GM19455 (cell line): ENCODE results near the gene PDZD2.
A peak's percentile ranks its signal among the peaks of the same experiment; 100 is the strongest.
"Not testable (repeated sequence)": the region's sequence is repeated elsewhere in the genome, so short reads cannot be mapped to it uniquely, and the experiment has no call there.

Experiments used
- ATAC-seq: cut with Tn5 transposase; IDR thresholded peaks from one replicate; pipeline ENCODE4 v1.9.1; 2021; ENCODE audit not compliant: unreplicated experiment

The PDZD2 gene

GRCh38 chr5:31999470-31999869 is 360.5 kb downstream of the PDZD2 start:
- no peak for ATAC-seq

GRCh38 chr5:32000731-32001130 is 361.8 kb downstream of the PDZD2 start:
- ATAC-seq, result no peak

GRCh38 chr5:32001284-32001683 is 362.4 kb downstream of the PDZD2 start:
- no peak for ATAC-seq

- ATAC-seq, result no peak
Measured at GRCh38 chr5:32001707-32002106, 362.8 kb downstream of the PDZD2 start.

- no peak for ATAC-seq
Measured at GRCh38 chr5:32002755-32003154, 363.8 kb downstream of the PDZD2 start.

GRCh38 chr5:32003981-32004380 is 365.1 kb downstream of the PDZD2 start:
- ATAC-seq, result no peak

- no peak for ATAC-seq
Measured at GRCh38 chr5:32004404-32004803, 365.5 kb downstream of the PDZD2 start.

- ATAC-seq, result no peak
Measured at GRCh38 chr5:32008746-32009145, 369.8 kb downstream of the PDZD2 start.

- ATAC-seq, result no peak
Measured at GRCh38 chr5:32013658-32014057, 374.7 kb downstream of the PDZD2 start.

- ATAC-seq, result no peak
Measured at GRCh38 chr5:32014096-32014745, 375.3 kb downstream of the PDZD2 start.

- not testable (repeated sequence) for ATAC-seq
Measured at GRCh38 chr5:32015262-32015661, 376.3 kb downstream of the PDZD2 start.

- no peak for ATAC-seq
Measured at GRCh38 chr5:32017692-32018367, 378.9 kb downstream of the PDZD2 start.

- ATAC-seq, result no peak
Measured at GRCh38 chr5:32018476-32019436, 379.8 kb downstream of the PDZD2 start.

- peak; percentile 79 for ATAC-seq
Measured at GRCh38 chr5:32020271-32020670, 381.3 kb downstream of the PDZD2 start.

GRCh38 chr5:32020946-32021345 is 382.0 kb downstream of the PDZD2 start:
- no peak for ATAC-seq

- no peak for ATAC-seq
Measured at GRCh38 chr5:32021771-32022170, 382.8 kb downstream of the PDZD2 start.

GRCh38 chr5:32022638-32023037 is 383.7 kb downstream of the PDZD2 start:
- no peak for ATAC-seq

- ATAC-seq, result no peak
Measured at GRCh38 chr5:32023816-32024215, 384.9 kb downstream of the PDZD2 start.

- no peak for ATAC-seq
Measured at GRCh38 chr5:32024751-32025150, 385.8 kb downstream of the PDZD2 start.

GRCh38 chr5:32027093-32027716 is 388.3 kb downstream of the PDZD2 start:
- ATAC-seq, result no peak
